HG03354 (cell line): ENCODE measurements around the gene CORO7.

ENCODE experiments used
- ATAC-seq: cut with Tn5 transposase; IDR thresholded peaks from one replicate; pipeline ENCODE4 v1.9.1; 2021; ENCODE audit warnings: mild to moderate bottlenecking; ENCODE audit not compliant: unreplicated experiment, poor library complexity, severe bottlenecking

CORO7 gene

DNA sequence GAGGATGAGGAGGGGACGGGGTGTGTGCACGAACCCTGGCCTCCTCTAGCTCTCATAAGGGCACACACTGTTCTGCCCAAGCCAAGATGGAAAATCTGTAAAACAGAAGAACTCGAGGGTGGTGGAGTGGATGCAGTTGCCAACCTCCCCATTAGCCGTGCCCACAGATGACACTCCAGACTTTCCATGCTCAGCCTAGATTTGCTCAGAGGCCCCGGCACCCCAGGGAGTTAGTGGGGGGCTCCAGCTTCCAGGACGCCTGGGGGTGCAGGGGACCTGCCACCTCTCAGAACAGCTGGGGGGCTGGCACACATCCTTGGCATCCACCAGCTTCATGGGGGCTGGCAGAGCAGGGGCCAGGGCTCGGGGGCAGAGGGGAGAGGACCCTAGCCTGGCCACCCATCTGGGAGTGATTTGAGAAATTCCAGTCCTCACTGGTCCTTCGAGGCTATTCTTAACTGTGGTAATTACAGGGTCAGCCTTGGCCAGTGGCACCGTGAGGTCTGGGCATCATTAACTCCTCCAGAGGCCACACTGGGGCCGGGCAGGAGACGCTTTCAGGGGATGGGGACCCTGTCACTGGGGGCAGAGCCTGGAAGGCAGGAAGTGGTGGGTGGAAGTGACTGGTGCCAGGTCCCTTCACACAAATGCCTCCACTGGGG, 30.5 kb downstream of the CORO7 start:
- no peak for ATAC-seq

DNA sequence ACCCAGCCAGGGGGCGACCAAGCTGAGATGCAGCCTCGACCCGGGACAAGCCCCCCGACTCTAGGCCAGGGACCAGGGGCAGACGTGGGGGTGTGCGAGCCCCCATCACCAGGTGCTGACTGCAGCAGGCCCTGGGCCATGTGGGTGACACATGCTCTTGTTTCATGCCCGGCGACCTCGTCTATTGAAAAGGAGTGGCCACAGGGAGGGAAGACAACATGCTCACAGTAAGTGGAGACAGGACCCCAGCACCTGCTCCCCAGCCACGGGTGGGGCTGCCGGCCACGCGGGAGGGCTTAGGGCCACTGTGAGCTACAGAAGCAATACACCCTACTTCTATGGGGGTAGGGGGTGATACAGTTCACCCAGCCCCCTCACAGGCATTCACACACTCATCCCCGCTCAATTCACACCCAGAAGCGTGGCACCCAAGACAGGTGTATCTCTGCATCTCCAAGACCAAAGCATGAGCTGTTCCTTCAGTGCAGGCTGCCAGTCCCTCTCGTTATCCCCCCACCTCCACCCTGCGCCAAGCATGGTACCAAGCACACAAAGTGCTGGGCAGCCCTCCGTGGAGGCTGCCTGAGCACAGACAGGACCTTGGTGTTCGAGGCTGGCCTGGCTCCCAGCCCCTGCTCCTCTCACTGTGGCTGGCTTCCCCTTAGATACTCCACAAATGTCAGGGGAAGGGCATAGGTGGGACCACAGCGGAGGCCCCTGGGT, 31.2 kb downstream of the CORO7 start:
- ATAC-seq = no peak

DNA sequence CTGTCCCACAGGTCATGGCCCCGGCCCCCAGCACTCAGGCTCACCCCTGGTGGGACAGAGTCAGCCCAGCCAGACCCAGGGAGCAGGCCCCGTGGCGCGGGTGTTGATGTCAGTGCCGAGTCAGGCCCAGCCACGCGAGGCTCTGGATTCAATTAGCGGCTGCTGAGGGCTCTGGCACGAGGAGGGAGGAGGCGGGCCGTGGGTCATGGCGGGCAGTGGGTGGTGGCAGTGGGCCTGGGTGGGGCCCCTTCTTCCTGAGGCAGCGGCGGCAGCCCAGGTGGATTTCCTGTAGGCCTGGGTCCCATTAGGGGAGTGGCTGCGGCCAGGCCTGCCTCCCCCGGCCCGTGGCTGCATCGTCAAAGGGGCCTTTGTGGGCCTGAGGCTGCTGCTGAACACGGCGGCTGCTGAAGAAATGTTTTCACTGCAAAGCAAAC, 31.9 kb downstream of the CORO7 start:
- no peak for ATAC-seq

DNA sequence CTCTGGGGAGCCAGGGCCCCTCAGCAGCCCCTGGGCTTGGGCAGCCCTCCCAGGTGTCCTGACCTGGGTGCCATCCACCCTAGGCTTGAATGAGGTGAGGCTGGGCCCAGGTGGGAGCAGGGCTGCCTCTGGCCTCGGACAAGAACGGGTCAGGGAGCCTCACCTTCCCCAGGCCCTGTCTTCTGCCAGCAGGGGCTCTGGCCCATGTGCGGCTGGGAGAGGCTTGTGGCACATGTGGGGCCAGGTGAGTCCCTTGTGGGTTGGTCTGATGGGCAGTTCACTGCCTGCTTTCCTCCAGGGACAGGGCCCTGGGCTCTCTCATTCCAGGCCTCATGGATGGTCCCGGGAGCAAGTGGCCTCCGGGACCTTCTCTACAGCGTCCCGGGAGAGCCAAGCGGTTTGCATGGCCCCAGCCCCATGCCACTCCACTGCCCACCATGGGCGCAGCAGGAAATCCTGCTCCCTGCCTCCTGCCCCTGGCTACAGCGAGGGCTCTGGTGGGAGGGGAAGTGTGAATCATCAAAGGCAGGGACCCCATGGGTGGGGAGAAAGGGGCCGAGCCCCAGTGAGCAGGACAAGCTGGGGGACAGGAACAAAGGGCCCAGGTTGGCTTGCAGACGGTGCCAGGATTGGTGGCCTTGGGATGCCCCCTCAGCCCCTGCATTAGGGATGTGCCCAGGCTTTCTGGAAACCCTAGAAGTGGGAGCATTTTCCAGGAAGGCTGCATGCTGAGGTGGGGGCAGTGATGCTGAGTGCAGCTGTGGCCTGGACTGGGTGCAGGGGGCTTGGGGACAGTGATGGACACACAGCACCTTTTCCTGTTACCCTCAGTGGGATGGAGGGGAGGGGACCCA, 32.6 kb downstream of the CORO7 start:
- ATAC-seq = no peak

DNA sequence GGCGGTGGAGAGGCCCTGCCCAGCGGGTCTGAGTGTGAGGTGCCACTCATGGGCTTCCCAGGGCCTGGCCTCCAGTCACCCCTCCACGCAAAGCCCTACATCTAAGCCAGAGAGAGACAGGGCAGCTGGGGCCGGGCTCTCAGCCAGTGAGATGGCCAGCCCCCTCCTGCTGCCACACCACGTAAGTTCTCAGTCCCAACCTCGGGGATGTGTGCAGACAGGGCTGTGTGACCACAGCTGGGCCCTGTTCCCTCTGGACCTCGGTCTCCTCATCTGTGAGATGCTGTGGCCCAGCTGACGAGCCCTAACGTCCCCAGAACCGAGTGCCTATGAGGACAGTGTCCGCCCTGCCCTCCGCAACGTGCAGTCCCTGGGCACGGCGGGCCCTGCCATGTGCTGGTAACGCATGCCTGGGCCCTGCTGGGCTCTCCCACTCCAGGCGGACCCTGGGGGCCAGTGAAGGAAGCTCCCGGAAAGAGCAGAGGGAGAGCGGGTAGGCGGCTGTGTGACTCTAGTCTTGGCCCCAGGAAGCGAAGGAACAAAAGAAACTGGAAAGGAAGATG, 33.5 kb downstream of the CORO7 start:
- ATAC-seq = no peak

DNA sequence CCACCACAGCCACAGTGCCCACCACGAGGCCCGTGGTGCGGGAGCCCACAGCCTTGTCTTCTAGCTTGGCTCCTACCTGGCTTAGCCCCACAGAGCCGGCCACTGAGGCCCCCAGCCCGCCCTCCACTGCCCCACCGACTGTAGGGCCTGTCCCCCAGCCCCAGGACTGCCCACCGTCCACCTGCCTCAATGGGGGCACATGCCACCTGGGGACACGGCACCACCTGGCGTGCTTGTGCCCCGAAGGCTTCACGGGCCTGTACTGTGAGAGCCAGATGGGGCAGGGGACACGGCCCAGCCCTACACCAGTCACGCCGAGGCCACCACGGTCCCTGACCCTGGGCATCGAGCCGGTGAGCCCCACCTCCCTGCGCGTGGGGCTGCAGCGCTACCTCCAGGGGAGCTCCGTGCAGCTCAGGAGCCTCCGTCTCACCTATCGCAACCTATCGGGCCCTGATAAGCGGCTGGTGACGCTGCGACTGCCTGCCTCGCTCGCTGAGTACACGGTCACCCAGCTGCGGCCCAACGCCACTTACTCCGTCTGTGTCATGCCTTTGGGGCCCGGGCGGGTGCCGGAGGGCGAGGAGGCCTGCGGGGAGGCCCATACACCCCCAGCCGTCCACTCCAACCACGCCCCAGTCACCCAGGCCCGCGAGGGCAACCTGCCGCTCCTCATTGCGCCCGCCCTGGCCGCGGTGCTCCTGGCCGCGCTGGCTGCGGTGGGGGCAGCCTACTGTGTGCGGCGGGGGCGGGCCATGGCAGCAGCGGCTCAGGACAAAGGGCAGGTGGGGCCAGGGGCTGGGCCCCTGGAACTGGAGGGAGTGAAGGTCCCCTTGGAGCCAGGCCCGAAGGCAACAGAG, 34.2 kb downstream of the CORO7 start:
- ATAC-seq = no peak

DNA sequence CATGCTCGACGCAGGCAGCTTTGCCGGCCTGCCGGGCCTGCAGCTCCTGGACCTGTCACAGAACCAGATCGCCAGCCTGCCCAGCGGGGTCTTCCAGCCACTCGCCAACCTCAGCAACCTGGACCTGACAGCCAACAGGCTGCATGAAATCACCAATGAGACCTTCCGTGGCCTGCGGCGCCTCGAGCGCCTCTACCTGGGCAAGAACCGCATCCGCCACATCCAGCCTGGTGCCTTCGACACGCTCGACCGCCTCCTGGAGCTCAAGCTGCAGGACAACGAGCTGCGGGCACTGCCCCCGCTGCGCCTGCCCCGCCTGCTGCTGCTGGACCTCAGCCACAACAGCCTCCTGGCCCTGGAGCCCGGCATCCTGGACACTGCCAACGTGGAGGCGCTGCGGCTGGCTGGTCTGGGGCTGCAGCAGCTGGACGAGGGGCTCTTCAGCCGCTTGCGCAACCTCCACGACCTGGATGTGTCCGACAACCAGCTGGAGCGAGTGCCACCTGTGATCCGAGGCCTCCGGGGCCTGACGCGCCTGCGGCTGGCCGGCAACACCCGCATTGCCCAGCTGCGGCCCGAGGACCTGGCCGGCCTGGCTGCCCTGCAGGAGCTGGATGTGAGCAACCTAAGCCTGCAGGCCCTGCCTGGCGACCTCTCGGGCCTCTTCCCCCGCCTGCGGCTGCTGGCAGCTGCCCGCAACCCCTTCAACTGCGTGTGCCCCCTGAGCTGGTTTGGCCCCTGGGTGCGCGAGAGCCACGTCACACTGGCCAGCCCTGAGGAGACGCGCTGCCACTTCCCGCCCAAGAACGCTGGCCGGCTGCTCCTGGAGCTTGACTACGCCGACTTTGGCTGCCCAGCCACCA, 35.1 kb downstream of the CORO7 start:
- ATAC-seq = no peak

DNA sequence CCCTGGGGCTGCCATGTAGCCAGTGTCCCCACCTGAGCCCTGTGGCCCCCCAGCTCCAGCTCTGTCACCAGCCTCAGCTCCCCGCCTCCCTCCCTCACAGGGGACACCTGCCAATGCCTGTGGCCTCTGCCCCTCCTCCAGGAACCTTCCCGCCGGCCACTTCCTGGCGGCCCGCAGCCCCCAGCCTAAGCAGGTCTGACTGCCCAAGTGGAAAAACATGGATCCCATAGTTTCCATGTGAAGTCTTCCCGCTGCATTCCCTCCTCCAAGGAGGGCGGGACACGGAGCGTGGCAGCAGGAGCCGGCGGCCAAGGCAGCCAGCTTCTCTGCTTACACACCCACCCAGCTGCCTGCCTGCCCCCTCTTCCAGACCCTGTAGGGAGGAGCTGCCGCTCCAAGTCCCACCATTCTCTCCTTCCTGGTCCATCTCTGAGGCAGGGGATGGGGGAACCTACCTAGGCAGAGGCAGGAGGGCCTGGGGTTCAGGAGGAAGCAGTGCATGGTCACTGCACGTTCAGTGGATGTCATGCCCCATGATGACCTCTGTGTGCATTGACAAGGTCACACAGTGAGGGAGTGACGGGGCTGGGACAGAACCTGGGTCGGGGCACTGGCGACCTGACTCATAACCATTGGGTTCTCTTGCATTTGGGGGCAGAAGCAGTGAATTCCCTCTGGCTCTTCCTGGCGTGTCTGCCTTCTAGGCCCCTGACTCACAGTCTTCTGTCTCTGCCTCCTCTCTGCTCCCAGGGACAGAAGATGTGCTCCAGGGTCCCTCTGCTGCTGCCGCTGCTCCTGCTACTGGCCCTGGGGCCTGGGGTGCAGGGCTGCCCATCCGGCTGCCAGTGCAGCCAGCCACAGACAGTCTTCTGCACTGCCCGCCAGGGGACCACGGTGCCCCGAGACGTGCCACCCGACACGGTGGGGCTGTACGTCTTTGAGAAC, 36.0 kb downstream of the CORO7 start:
- no peak for ATAC-seq

DNA sequence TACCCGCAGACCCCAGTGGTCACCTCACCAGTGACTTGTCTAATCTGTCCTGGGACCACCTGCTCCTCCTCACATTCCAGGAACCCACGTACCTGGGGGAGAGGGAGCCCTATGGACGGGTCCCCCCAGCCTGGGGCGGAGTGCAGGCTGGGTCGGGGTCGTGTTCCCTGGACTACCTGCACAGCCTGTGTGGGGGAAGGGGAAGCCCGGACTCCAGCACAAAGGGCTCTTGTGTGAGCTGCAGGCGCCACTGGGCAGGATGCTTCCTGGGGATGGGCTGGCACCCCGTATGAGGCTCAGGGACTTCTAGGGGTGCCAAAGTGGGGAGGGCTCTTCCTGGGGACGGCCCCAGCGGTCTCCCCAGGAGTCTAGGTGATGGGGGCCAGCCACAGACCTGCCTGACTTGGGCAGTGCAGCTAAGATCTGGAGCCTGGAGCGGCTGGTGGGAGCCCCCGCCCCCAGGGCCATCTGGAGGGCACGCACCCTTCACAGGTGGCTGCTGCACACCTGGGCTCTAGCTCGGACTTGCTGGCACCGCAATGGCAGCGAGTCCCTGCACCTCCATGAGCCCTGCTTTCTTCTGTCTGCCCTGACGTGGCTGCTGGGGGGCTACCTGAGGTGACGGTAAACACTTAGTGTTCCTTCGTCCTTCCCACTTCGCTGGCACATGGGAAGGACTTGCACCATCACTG, 37.3 kb downstream of the CORO7 start:
- ATAC-seq = no peak

DNA sequence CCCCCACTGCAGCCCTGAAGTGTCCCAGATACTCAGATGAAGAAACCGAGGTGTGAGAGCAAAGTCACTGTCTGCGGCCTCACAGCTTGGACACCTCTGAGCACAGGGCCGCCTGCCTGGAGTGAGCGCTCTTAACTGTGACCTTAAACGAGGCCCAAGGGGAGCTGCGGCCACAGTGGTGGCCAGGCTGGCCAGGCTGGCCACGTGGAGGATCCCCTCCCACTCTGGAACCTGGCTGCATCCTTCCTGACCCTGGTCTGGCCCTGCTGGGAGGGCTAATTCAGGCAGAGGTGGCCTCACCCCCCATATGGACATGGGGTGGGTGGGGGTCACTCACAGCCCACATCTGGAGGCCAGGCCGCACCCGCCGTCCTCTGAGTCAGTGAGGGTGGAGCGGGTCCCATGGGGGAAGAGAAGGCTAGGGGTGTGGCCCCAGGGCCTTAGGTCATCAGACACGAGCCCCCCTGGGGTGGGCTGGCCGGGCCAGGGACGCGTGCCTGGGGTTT, 38.2 kb downstream of the CORO7 start:
- ATAC-seq = no peak

DNA sequence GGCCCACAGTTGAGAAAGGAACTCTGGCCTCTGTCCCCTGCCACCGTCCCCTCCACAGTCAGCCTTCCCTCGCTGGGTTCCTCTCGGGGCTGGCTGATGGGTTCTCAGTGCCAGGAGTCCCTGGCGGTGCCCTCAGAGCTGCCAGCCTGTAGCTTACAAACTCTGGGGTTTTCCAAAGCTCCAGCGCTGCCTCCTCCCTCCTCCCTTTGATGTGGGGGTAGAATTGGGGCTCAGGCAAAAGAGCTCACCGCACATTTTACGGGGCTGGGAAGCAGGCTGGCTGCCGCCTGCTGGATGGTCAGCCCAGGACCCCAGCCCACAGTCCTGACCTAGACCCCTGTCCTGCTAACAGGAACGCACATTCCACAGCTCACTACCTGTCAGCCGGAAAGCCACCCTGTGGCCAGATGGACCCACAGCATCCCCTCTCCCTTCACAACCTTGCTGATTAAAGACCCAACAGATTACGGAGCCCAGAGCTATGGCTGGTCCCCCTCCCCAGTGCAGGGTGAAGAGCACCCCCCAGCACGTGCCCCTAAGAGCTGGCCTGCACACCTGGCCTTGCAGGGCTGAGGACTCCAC, 38.7 kb downstream of the CORO7 start:
- no peak for ATAC-seq

DNA sequence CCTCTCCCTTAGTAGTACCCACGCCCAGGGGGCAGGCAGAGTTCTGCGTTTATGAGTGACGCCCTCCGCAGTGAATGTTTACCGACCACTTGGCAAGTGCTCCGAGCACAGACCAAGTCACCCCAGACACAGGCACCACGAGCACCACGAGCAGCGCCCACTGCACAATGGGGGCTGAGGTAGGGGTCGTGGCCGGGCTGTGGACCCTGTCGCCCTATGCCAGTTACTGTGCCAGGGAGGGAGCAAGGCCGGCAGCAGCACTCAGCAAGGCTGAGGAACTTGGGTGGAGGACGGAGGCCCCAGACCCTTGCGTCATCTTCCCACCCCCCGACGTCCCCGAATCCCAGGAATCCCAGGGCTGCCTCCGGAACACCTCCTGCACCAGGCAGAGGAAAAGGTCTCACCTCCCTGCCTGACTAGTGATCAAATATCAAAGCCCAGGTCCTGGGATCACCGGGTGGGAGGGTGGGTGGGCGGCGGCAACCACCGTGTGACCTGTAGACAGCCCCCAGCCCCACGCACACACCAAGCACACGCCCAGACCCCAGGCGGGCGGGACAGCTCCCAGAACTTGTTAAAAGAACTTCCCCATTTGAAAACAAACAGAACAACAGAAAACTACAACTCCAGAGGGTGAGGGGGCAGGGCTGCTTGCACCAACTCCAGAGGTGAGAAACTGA, 39.4 kb downstream of the CORO7 start:
- ATAC-seq = no peak

DNA sequence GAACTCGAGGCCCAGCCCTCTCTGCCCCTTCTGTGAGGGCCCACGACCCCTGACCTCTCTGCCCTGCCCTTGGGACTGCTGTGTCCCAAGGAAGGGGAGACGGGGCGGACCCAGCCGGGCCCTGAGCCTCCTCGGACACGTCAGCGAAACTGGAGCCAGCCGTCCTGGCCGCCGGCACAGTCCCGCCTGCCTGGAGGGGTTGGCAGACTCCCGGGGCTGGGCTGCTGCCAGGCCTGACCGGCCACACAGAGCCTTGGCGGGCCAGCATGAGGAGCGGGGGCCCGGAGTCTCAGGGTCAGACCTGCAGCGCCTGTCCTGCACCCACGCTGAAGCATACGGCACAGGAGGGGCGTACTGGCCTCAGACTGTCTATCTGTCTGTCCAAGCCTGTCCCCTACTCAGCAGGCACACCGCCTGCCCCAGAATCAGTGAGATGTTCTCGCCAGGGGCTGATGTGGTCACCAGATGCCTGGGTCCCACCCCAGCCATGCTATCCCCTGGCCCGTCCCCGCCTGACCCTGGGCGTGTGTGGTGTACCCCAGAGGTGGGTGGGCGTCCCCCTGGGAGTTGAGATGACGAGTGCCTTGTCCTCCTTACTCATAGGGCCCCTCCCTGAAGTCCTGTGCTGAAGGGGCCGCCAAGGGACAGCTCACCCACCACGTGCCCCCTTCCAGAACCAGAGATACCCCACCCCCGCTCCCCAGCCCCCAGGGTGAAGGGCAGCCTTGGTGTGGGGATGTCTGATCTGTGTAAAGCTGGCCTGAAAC, 40.1 kb downstream of the CORO7 start:
- no peak for ATAC-seq

DNA sequence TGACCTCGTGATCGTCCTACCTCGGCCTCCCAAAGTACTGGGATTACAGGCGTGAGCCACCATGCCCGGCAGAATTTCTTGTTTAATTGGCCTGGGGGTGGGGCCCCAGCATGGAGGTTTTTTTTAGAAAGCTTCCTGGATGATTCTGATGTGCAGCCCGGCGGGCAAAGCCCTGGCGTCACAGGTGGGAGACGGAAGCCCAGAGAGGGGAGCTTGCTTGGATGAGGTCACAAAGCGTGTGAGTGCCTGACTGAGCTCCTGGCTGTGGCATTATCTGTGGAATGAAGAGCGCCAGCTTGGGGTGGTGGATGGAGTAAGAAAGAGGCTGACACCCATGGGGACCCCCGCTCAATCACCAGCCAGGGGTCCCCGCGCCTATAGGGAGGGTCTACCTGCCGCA, 40.7 kb downstream of the CORO7 start:
- no peak for ATAC-seq
